HepG2 (cell line): ENCODE measurements around the gene PSMG4. TPM values are rescaled to one million over a fixed set of nuclear protein-coding genes. Genes with fewer than 3 reads are reported as not detected.

ENCODE experiments used
- ATAC-seq: fragments of 200-7000 bp; cut with Tn5 transposase; 3 replicates; pipeline ENCODE4 v1.9.1; 2020; ENCODE audit warnings: mild to moderate bottlenecking, moderate library complexity
- BruUV-seq: library from RNA; stranded (reverse); fragments of 400-500 nt; replicated peaks from 2 replicates; lab custom pipeline; 2021; lab: Mats Ljungman, UMichigan
- CTCF ChIA-PET: fragments of 300-600 bp; formaldehyde crosslinking; extraction: SDS; loops from one replicate; lab custom pipeline; 2021; ENCODE audit warnings: low total read pairs, inconsistent platforms, low intra/inter-chr PET ratio; lab: Yijun Ruan, JAX
- POLR2A ChIA-PET: fragments of 350-600 bp; sonication (Branson Sonifier 250); formaldehyde crosslinking; loops from one replicate; lab custom pipeline; 2020; ENCODE audit warnings: antibody characterized with exemption, inconsistent platforms; lab: Yijun Ruan, JAX
- DNase-seq: peaks from one replicate; pipeline ENCODE4 v3.0.0-alpha.2; 2015; ENCODE audit warnings: low spot score
- FAIRE-seq: peaks from 3 replicates; lab custom pipeline; 2011; peaks lifted over from hg19 to GRCh38; lab: Jason Lieb, UNC
- H2AFZ ChIP-seq: one replicate; pipeline ENCODE4 v1.6.1; 2011; ENCODE audit warnings: low read length, inconsistent platforms
- H3K27ac ChIP-seq: fragments of 300-600 bp; 3 replicates; pipeline ENCODE4 v1.8.0; 2011; ENCODE audit warnings: mixed run types, mild to moderate bottlenecking, mixed read lengths, low read length, inconsistent platforms; ENCODE audit not compliant: insufficient read depth; ENCODE audit errors: extremely low read length
- H3K27me3 ChIP-seq, 2 experiments: fragments of 200-600 bp in 1 of 2; 2 replicates in 1 of 2; 3 replicates in 1 of 2; pipeline versions ENCODE4 v1.6.0 to v1.8.0; 2011; ENCODE audit warnings: low read length in 2 of 2, mild to moderate bottlenecking in 2 of 2, moderate library complexity in 2 of 2, inconsistent platforms in 1 of 2; ENCODE audit not compliant: insufficient read depth in 2 of 2, control insufficient read depth in 1 of 2
- H3K36me3 ChIP-seq, 2 experiments: fragments of 200-600 bp in 1 of 2; replicated peaks in 1 of 2; 2 replicates in 1 of 2; 3 replicates in 1 of 2; pipeline versions ENCODE4 v1.5.1 to v1.8.0; 2011; ENCODE audit warnings: low read length in 2 of 2, inconsistent platforms in 1 of 2; ENCODE audit not compliant: insufficient read depth in 2 of 2, control insufficient read depth in 1 of 2
- H3K4me1 ChIP-seq: 2 replicates; pipeline ENCODE4 v1.5.1; 2012; ENCODE audit warnings: low read length, inconsistent platforms; ENCODE audit not compliant: insufficient read depth
- H3K4me2 ChIP-seq: 2 replicates; pipeline ENCODE4 v1.6.0; 2011; ENCODE audit warnings: low read depth, low read length, inconsistent platforms
- H3K4me3 ChIP-seq, 3 experiments: fragments of 200-600 bp in 1 of 3; sonication (generic), shearing (Covaris generic) in 1 of 3; replicated peaks in 1 of 3; 2 replicates each; pipeline ENCODE4 v1.5.1; 2011 to 2016; ENCODE audit warnings: low read length in 3 of 3, inconsistent platforms in 2 of 3, low read depth in 2 of 3, mild to moderate bottlenecking in 2 of 3, control low read depth in 1 of 3, mixed read lengths in 1 of 3; ENCODE audit not compliant: insufficient read depth in 1 of 3
- H3K79me2 ChIP-seq: one replicate; pipeline ENCODE4 v1.6.1; 2011; ENCODE audit warnings: low read length, inconsistent platforms; ENCODE audit not compliant: insufficient read depth
- H3K9ac ChIP-seq: 2 replicates; pipeline ENCODE4 v1.6.0; 2011; ENCODE audit warnings: mild to moderate bottlenecking, low read depth, low read length, inconsistent platforms; ENCODE audit not compliant: insufficient read depth
- H3K9me3 ChIP-seq: 2 replicates; pipeline ENCODE4 v1.5.1; 2012; ENCODE audit warnings: mild to moderate bottlenecking, low read length
- H4K20me1 ChIP-seq: 2 replicates; pipeline ENCODE4 v1.6.0; 2011; ENCODE audit warnings: inconsistent platforms, mild to moderate bottlenecking, low read length, moderate library complexity; ENCODE audit not compliant: insufficient read depth
- AGO2 ChIP-seq: fragments of 200-400 bp; formaldehyde crosslinking; optimal IDR thresholded peaks from 2 replicates; pipeline ENCODE3; 2017; ENCODE audit warnings: mild to moderate bottlenecking, low read depth, low read length, moderate library complexity
- RBM22 ChIP-seq: fragments of 200-400 bp; formaldehyde crosslinking; optimal IDR thresholded peaks from 2 replicates; pipeline ENCODE3; 2017; ENCODE audit warnings: mild to moderate bottlenecking, low read length, moderate library complexity
- U2AF1 ChIP-seq: fragments of 200-400 bp; formaldehyde crosslinking; optimal IDR thresholded peaks from 2 replicates; pipeline ENCODE3; 2017; ENCODE audit warnings: mild to moderate bottlenecking, low read depth, low read length
- ZSCAN31 ChIP-seq: sonication (generic); formaldehyde crosslinking; IDR thresholded peaks from 2 replicates; pipeline ENCODE4 v1.5.0; 2020; ENCODE audit warnings: low read depth, mild to moderate bottlenecking, missing genetic modification reagents
- WGBS: methylation state at CpG from one replicate; pipeline ENCODE4 v1.1.6; 2017; ENCODE audit warnings: low lambda C conversion rate; 5-methylcytosine and 5-hydroxymethylcytosine counted together
- in situ Hi-C: cut with HindIII; loops from 2 replicates; pipeline ENCODE4 v1.10.0; 2017; ENCODE audit warnings: low pct_unique_long_range_greater_than_20kb; ENCODE audit not compliant: extremely low pct_ligation_motif_present
- intact Hi-C: fragments of 100-400 bp; cut with micrococcal nuclease; formaldehyde crosslinking; loops from one replicate; pipeline ENCODE4 v1.10.0; 2022; ENCODE audit not compliant: unreplicated experiment
- polyA plus RNA-seq, 8 experiments: library from polyadenylated mRNA; depleted of rRNA in 3 of 8; stranded (reverse) in 7 of 8; unstranded in 1 of 8; fragments of >200 nt; fragmentation: Illumina TruSeq in 4 of 8; extraction: Trizol in 4 of 8; gene quantifications; 2 replicates each; pipeline versions ENCODE4 v1.2.1 to v1.2.3, GENCODE V29; 2011 to 2016; ENCODE audit warnings: low read depth in 4 of 8, missing spikeins in 1 of 8, mixed read lengths in 1 of 8; ENCODE audit not compliant: insufficient read depth in 1 of 8
- total RNA-seq, 5 experiments: library from RNA; depleted of rRNA; stranded (reverse); fragments of >200 nt; fragmentation: Illumina TruSeq; extraction: Trizol; gene quantifications; 2 replicates each; pipeline ENCODE4 v1.2.3, GENCODE V29; 2016; ENCODE audit warnings: low read depth in 1 of 5

Gene PSMG4
- total and polyA plus RNA-seq, 2 of the 13 experiments (the other 11 are each of a cell fraction or from before 2014, with no cell fraction given): 28.5 to 32.8 TPM

- no peaks in the 10 kb centered on the region for H3K27me3 ChIP-seq
- H3K79me2 ChIP-seq: no peaks in the 10 kb centered on the region
- POLR2A ChIA-PET: no interaction called here
- ATAC-seq (peak; percentile 8), DNase-seq (no peak), FAIRE-seq (no peak)
- CTCF ChIA-PET: interaction anchor here (1.0 to 2.9 kb wide), 5 partner anchors 178 to 728 kb away, joined by 3 to 41 read pairs (median 6); no protein-coding TSS in a partner anchor
- H3K4me2 ChIP-seq: no peak overlapping the region
- no peak for TF ChIP-seq U2AF1
- TF ChIP-seq RBM22: peak; percentile 44
- TF ChIP-seq AGO2: peak; percentile 40
- no peak overlapping the region for H3K27ac ChIP-seq
- in situ Hi-C loops: loop anchor here (5.0 to 25.0 kb wide), 2 partner anchors 452 to 707 kb away; no protein-coding TSS in a partner anchor
- no peak overlapping the region for H3K4me3 ChIP-seq
- H3K36me3 ChIP-seq: peaks cover 25 to 54% of the 10 kb centered on the region in 2 experiments
- H4K20me1 ChIP-seq: no peaks in the 10 kb centered on the region
- H3K4me1 ChIP-seq: no peaks in the 10 kb centered on the region
- intact Hi-C loops: no loop called here
- 90% methylated on average over 14 of the region's 14 CpGs for WGBS
- H2AFZ ChIP-seq: no peak overlapping the region
- no peaks in the 10 kb centered on the region for H3K9me3 ChIP-seq
- H3K9ac ChIP-seq: no peak overlapping the region
- BruUV-seq: no TSS peak
Observed at GRCh38 chr6:3280091-3280490, 21.3 kb downstream of the PSMG4 start.

GRCh38 chr6:3280866-3281465 lies 22.2 kb downstream of the PSMG4 start:
- no peak overlapping the region for H2AFZ ChIP-seq
- no peak for TF ChIP-seq ZSCAN31 (CRISPR knock-in tag)
- TF ChIP-seq AGO2: peak; percentile 13
- no peaks in the 10 kb centered on the region for H3K27me3 ChIP-seq
- in situ Hi-C loops: loop anchor here (5.0 to 25.0 kb wide), 2 partner anchors 451 to 706 kb away; no protein-coding TSS in a partner anchor
- no peaks in the 10 kb centered on the region for H3K4me1 ChIP-seq
- ATAC-seq (no peak), FAIRE-seq (no peak), DNase-seq (no peak)
- 87% methylated on average over 14 of the region's 14 CpGs for WGBS
- H3K27ac ChIP-seq: no peak overlapping the region
- intact Hi-C loops: no loop called here
- no TSS peak for BruUV-seq
- no peak overlapping the region for H3K4me2 ChIP-seq
- ChIA-PET CTCF (no interaction called here), POLR2A (no interaction called here)
- no peak overlapping the region for H3K9ac ChIP-seq
- no peaks in the 10 kb centered on the region for H3K79me2 ChIP-seq
- peaks cover 31 to 57% of the 10 kb centered on the region in 2 experiments for H3K36me3 ChIP-seq
- H3K9me3 ChIP-seq: no peaks in the 10 kb centered on the region
- H4K20me1 ChIP-seq: no peaks in the 10 kb centered on the region
- H3K4me3 ChIP-seq: no peak overlapping the region
